Measurements from ENCODE around the gene TRAF4. TPM values are rescaled to one million over a fixed set of nuclear protein-coding genes. Genes with fewer than 3 reads are reported as not detected.

TRAF4 gene
- total and polyA plus RNA-seq, 10 of the 15 experiments (the other 5 are each of a cell fraction or from before 2014, with no cell fraction given) = 3.7 to 197 (median 66.4) TPM

GRCh38 chr17:28728364-28729200, 15.2 kb upstream of the TRAF4 start, which contains the start of gene NEK8 (continued):
- TF ChIP-seq ATF3 (IDR thresholded peaks at IDR 0.05; ENCODE audit: borderline replicate concordance, extremely low read depth, low read depth, low read length) (no peak), KLF5 (IDR thresholded peaks at IDR 0.05; ENCODE audit: partially characterized antibody) (no peak), CHD2 (IDR thresholded peaks at IDR 0.05; ENCODE audit: borderline replicate concordance, low read depth, low read length) (0 out of 2 replicates have a peak, but pooled peaks have one; percentile 16), CTCF (IDR thresholded peaks at IDR 0.05 in 2 of 3, conservative IDR thresholded peaks at IDR 0.05 in 1 of 3; ENCODE audit: control insufficient read depth in 2 of 3, extremely low read depth in 1 of 3, insufficient read depth in 1 of 3, low read depth in 3 of 3, low read length in 3 of 3) (no peak), GABPA (IDR thresholded peaks at IDR 0.05; ENCODE audit: low read depth) (no peak), SP1 (IDR thresholded peaks at IDR 0.05; ENCODE audit: low read depth, low read length) (peak; percentile 61), NR2C1 (IDR thresholded peaks at IDR 0.05) (no peak), TARDBP (IDR thresholded peaks at IDR 0.05; ENCODE audit: borderline replicate concordance) (peak; percentile 26; the same call in 1 of the 2 replicates)
